NT2/D1 (cell line): ENCODE results near the gene SLC12A5.
A peak's percentile ranks its signal among the peaks of the same experiment; 100 is the strongest.

Experiments
- DNase-seq: peaks from one replicate; pipeline ENCODE4 v3.0.0-alpha.2; 2011; ENCODE audit warnings: low read depth, low spot score
- H3K27me3 ChIP-seq: 2 replicates; pipeline ENCODE4 v1.6.0; 2011; ENCODE audit warnings: mild to moderate bottlenecking; ENCODE audit not compliant: insufficient read length, insufficient read depth
- H3K36me3 ChIP-seq: 2 replicates; pipeline ENCODE4 v1.6.1; 2011; ENCODE audit warnings: mild to moderate bottlenecking, low read length, mixed read lengths; ENCODE audit not compliant: insufficient read depth, insufficient read length
- H3K4me1 ChIP-seq: 2 replicates; pipeline ENCODE4 v1.5.1; 2011; ENCODE audit not compliant: insufficient read depth, insufficient read length
- H3K4me3 ChIP-seq: 2 replicates; pipeline ENCODE4 v1.5.1; 2011; ENCODE audit warnings: low read depth; ENCODE audit not compliant: insufficient read length
- H3K9ac ChIP-seq: 2 replicates; pipeline ENCODE4 v1.6.0; 2011; ENCODE audit warnings: low read depth; ENCODE audit not compliant: insufficient read length
- H3K9me3 ChIP-seq: 2 replicates; pipeline ENCODE4 v1.5.1; 2011; ENCODE audit warnings: mild to moderate bottlenecking, low read length; ENCODE audit not compliant: insufficient read depth
- SUZ12 ChIP-seq: IDR thresholded peaks from 2 replicates; pipeline ENCODE4 v1.6.1; 2011; ENCODE audit not compliant: insufficient read length, insufficient read depth; ENCODE audit errors: extremely low read depth
- YY1 ChIP-seq: IDR thresholded peaks from 2 replicates; pipeline ENCODE4 v1.6.1; 2011; ENCODE audit not compliant: insufficient read length, insufficient read depth
- ZNF274 ChIP-seq: IDR thresholded peaks from 2 replicates; pipeline ENCODE4 v1.6.1; 2011; ENCODE audit warnings: mild to moderate bottlenecking, low read depth, low read length

SLC12A5 gene

DNA sequence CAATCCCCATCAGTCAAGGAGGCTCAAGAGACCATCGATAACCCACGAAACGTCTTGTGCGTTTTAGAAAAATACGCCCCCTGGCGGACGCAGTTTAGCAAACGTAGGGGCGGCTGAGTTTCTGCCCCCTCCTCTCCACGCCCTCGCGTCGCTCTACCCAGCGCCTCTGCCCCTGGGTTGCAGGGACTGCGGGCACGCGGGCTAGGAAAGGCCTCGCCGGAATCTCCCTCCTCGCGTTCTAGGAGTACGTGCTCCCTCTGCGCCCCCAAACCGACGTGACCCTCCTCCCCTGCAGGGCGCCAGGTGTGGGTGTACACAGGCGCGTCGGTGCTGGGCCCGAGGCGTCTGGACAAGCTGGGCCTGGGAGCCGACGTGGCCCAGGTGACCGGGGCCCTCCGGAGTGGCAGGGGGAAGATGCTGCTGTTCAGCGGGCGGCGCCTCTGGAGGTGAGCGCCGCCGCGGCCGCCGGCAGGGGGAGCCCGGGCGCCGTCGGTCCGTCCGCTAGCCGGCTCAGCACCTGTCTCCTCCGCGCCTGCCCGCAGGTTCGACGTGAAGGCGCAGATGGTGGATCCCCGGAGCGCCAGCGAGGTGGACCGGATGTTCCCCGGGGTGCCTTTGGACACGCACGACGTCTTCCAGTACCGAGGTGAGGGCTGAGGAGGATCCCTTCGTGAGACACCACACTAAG lies 15.0 kb upstream of the SLC12A5 start:
- Histone ChIP-seq H3K9ac (peak overlapping the region; percentile 57), H3K36me3 (peaks cover 15% of the 10 kb centered on the region), H3K4me1 (peaks cover 4% of the 10 kb centered on the region), H3K27me3 (peaks cover 10% of the 10 kb centered on the region), H3K9me3 (peaks cover 19% of the 10 kb centered on the region; the same call in 1 of the 2 replicates), H3K4me3 (peak overlapping the region; percentile 37)
- DNase-seq = no peak
- no peak for TF ChIP-seq YY1
- no peak for TF ChIP-seq SUZ12
- no peak for TF ChIP-seq ZNF274

DNA sequence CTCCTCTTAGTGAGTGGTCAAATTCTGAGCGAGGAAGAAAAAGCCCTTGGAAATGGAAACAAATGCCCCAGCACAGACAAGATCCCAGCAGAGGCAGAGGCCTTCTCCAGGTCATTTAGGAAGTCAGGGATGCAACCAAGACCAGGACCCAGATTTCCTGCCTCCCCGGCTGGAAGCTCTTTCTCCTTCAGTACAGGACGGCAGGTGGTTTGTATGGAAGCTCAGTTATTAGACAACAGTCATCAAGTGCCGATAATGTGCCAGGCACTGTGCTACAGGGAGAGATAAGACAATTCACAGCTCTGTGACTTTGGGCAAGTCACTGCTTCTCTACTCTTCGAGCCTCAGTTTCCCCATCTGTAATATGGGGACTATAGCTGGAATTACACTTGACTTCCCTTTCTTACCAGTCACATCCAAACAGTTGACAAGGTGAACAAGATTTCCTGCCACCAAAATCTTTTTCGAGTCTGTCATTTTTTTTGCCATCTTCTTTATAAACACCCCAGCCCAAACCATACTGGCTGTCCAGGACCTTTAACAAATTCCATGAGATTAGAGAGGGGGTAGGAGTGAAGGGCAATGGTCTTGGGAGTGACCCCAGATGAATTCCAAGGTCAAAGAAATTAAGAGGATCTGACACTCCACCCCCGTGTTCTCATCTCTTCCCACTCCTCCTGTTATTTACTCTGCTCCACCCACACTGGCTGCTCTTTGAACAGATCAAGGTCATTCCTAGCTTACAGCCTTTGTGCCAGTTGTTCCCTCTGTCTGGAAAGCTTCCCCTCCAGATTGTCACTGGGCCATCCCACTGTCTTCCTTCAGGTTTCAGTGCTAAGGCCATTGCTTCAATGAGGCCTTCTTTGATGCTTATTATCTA lies 14.3 kb upstream of the SLC12A5 start:
- Histone ChIP-seq H3K4me1 (no peaks in the 10 kb centered on the region), H3K36me3 (peaks cover 15% of the 10 kb centered on the region), H3K9me3 (peaks cover 19% of the 10 kb centered on the region; the same call in 1 of the 2 replicates), H3K4me3 (no peak overlapping the region), H3K27me3 (peaks cover 10% of the 10 kb centered on the region), H3K9ac (no peak overlapping the region)
- DNase-seq = no peak
- TF ChIP-seq SUZ12 (no peak), YY1 (no peak), ZNF274 (no peak)

DNA sequence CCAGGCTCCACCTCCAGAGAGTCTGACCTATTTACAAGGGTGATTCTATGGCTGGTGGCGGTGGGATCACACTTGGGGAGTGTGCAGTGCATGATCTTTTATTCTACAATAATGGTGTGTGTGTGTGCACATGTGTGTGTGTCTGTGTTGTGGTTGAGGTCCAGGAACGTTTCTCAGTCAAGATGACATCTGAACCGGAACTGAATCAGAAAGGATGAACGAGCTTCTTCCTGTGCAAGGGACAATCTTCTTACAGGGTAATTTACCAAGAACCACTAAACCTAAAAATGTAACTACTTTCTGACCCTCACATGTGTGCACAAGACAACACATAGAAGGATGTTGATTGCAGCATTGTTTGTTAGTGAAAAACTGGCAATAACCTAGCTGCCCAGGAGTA lies 11.7 kb upstream of the SLC12A5 start:
- no peak for DNase-seq
- H3K36me3 ChIP-seq = peaks cover 6% of the 10 kb centered on the region
- no peaks in the 10 kb centered on the region for H3K4me1 ChIP-seq
- no peak overlapping the region for H3K9ac ChIP-seq
- H3K4me3 ChIP-seq = no peak overlapping the region
- TF ChIP-seq ZNF274 (no peak), SUZ12 (no peak), YY1 (no peak)
- peaks cover 4% of the 10 kb centered on the region; the same call in 1 of the 2 replicates for H3K9me3 ChIP-seq
- H3K27me3 ChIP-seq = peaks cover 10% of the 10 kb centered on the region

DNA sequence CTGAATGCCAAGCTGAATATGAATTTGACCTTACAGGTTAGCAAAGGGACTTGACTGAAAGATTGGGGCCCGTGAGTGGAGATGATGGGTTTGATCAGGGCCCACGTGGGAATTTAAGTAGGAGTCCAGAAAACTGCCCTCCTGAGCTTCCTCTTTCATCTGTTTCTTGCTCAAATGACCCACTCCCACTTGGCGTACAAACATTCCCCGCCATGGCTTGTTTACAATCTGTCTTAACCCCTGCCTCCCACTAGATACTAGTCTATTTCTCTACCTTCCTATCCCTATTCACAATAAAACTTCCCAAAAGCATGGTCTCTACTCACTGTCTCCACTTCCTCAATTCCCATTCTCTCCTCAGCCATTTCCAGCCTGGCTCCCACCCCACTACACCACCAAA lies 10.9 kb upstream of the SLC12A5 start:
- Histone ChIP-seq H3K4me3 (no peak overlapping the region), H3K4me1 (no peaks in the 10 kb centered on the region)

DNA sequence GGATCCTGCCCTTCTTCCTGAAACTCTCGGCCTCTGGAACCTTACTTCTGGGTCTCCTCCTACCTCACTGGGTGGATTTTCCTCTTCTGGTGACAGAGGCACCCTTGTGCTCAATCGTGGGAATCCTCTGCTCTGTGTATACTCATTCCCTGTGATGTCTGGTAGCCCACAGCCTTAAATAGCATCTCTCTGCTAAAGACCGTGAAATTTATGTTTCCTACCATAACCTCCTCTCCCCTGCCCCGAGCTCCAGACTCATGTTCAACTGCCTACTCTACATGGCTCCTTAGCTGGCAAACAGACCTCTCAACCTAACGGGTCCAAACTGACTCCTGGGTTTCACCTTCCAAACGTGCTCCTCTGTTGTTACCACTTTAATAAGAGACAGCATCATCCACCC lies 10.4 kb upstream of the SLC12A5 start:
- H3K4me3 ChIP-seq = no peak overlapping the region
- peaks cover 6% of the 10 kb centered on the region for H3K36me3 ChIP-seq
- H3K4me1 ChIP-seq = no peaks in the 10 kb centered on the region
- H3K9me3 ChIP-seq = peaks cover 4% of the 10 kb centered on the region; the same call in 1 of the 2 replicates
- H3K27me3 ChIP-seq = peaks cover 18% of the 10 kb centered on the region
- DNase-seq = no peak
- TF ChIP-seq ZNF274 (no peak), SUZ12 (no peak), YY1 (no peak)
- no peak overlapping the region for H3K9ac ChIP-seq

More for the DNA sequence above, 10.9 kb upstream of the SLC12A5 start:
- peaks cover 4% of the 10 kb centered on the region; the same call in 1 of the 2 replicates for H3K9me3 ChIP-seq
- H3K27me3 ChIP-seq = peaks cover 13% of the 10 kb centered on the region
- TF ChIP-seq ZNF274 (no peak), YY1 (no peak), SUZ12 (no peak)
- H3K9ac ChIP-seq = no peak overlapping the region
- peaks cover 6% of the 10 kb centered on the region for H3K36me3 ChIP-seq
- DNase-seq = no peak

DNA sequence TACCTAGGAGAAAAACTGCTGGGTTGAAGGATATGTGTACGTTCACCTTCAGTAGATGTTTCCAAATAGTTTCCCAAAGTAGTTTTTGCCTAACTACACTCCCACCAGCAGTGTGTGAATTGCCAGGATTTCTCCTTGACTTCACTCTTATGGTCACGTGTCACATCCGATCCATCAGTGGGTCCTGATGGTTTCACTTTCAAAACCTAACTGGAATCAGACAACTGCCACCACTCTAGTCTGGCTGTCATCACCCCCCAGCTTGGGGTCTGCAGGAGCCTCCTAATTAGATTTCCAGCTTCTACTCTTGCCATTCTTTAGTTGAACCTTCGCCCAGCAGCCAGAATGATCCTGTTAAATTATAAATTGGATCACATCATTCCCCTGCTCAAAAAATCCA lies 8.5 kb upstream of the SLC12A5 start:
- TF ChIP-seq YY1 (no peak), SUZ12 (no peak), ZNF274 (no peak)
- H3K27me3 ChIP-seq = peaks cover 26% of the 10 kb centered on the region
- no peak for DNase-seq
- H3K9me3 ChIP-seq = peaks cover 4% of the 10 kb centered on the region; the same call in 1 of the 2 replicates
- no peaks in the 10 kb centered on the region for H3K4me1 ChIP-seq
- H3K4me3 ChIP-seq = no peak overlapping the region
- H3K9ac ChIP-seq = no peak overlapping the region
- peaks cover 6% of the 10 kb centered on the region for H3K36me3 ChIP-seq

DNA sequence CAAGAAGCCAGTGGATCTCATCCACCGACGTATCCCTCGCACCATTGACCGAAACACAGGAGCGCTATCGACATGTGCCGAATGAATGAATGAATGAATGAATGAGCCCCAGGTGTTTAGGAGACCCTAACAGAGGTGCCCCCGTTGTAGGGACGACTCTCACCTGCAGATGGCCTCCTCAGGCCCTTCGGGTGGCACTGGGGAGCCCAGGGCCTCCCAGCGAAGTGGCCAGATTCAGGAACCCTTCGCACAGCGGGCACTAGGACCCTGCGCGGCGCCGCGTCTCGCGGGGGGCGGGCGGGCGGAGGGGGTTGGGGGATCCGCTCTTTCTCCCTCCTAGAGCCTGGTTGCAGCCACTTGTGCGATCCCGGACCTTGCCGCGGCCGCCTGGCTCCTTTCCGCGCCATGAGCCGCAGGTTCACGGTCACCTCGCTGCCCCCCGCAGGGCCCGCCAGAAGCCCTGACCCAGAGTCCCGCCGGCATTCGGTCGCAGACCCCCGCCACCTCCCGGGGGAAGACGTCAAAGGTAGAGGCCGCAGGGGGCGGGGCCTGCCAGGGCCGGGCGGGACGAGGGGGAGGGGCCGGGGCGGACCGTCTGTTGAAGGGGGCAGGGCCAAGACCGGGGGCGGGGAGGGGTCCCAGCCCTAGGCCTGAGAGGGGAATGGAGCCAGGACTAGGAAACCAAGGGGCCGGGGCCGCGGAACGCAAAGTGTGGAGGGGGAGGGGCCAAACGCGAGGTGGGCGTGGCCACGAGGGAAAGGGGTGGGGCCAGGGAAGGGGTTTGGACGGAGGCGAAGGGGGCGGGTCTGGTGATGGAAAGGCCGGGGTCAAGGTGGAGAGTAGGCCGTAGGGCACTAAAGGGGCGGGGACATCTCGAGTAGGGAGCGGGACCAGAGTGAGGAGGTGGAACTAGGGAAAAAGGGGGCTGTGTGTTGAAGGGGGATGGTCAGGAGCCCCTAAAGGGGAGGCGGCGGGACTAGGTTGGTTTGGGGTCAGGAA lies 7.4 kb upstream of the SLC12A5 start:
- H3K4me1 ChIP-seq = no peaks in the 10 kb centered on the region
- TF ChIP-seq ZNF274 (no peak), YY1 (no peak), SUZ12 (no peak)
- peaks cover 6% of the 10 kb centered on the region for H3K36me3 ChIP-seq
- peak overlapping the region; percentile 64 for H3K4me3 ChIP-seq
- peaks cover 4% of the 10 kb centered on the region; the same call in 1 of the 2 replicates for H3K9me3 ChIP-seq
- DNase-seq = peak; percentile 93
- H3K9ac ChIP-seq = peak overlapping the region; percentile 74
- peaks cover 37% of the 10 kb centered on the region for H3K27me3 ChIP-seq
